ENCODE results near the gene SUSD6. TPM values are rescaled to one million over a fixed set of nuclear protein-coding genes. Genes with fewer than 3 reads are reported as not detected.

The SUSD6 gene
- total RNA-seq, 1 donor from 2014 or later = 34.7 TPM

GRCh38 chr14:69663300-69663643 lies 51.9 kb downstream of the SUSD6 start:
- H3K36me3 Mint-ChIP-seq = peaks cover 17% of the 10 kb centered on the region
- H3K9me3 Mint-ChIP-seq = no peaks in the 10 kb centered on the region
- H3K27me3 Mint-ChIP-seq (ENCODE audit: low read depth) = no peaks in the 10 kb centered on the region
- peak overlapping the region; percentile 81 for H3K27ac Mint-ChIP-seq
- DNase-seq (ENCODE audit: low spot score in 2 of 2, unreplicated experiment in 2 of 2) = no peak
- H3K4me1 Mint-ChIP-seq = peaks cover 69% of the 10 kb centered on the region
- no peak overlapping the region for H3K4me3 Mint-ChIP-seq
- TF ChIP-seq CTCF (IDR thresholded peaks at IDR 0.05; ENCODE audit: unreplicated experiment) = no peak

GRCh38 chr14:69664265-69664664 lies 52.9 kb downstream of the SUSD6 start:
- peaks cover 12% of the 10 kb centered on the region for H3K36me3 Mint-ChIP-seq
- peaks cover 60% of the 10 kb centered on the region for H3K4me1 Mint-ChIP-seq
- no peak overlapping the region for H3K27ac Mint-ChIP-seq
- TF ChIP-seq CTCF (IDR thresholded peaks at IDR 0.05; ENCODE audit: unreplicated experiment) = no peak
- H3K4me3 Mint-ChIP-seq = no peak overlapping the region
- no peaks in the 10 kb centered on the region for H3K9me3 Mint-ChIP-seq
- no peak for DNase-seq (ENCODE audit: low spot score in 2 of 2, unreplicated experiment in 2 of 2)
- no peaks in the 10 kb centered on the region for H3K27me3 Mint-ChIP-seq (ENCODE audit: low read depth)

- no peaks in the 10 kb centered on the region for H3K27me3 Mint-ChIP-seq (ENCODE audit: low read depth)
- peak overlapping the region; percentile 90 for H3K27ac Mint-ChIP-seq
- peaks cover 10% of the 10 kb centered on the region for H3K36me3 Mint-ChIP-seq
- no peak for DNase-seq (ENCODE audit: low spot score in 2 of 2, unreplicated experiment in 2 of 2)
- no peaks in the 10 kb centered on the region for H3K9me3 Mint-ChIP-seq
- H3K4me3 Mint-ChIP-seq = no peak overlapping the region
- TF ChIP-seq CTCF (IDR thresholded peaks at IDR 0.05; ENCODE audit: unreplicated experiment) = no peak
- H3K4me1 Mint-ChIP-seq = peaks cover 64% of the 10 kb centered on the region
Observed at GRCh38 chr14:69664865-69665526, 53.6 kb downstream of the SUSD6 start.

GRCh38 chr14:69665631-69666030 lies 54.2 kb downstream of the SUSD6 start:
- no peak for TF ChIP-seq CTCF (IDR thresholded peaks at IDR 0.05; ENCODE audit: unreplicated experiment)
- no peak for DNase-seq (ENCODE audit: low spot score in 2 of 2, unreplicated experiment in 2 of 2)
- Mint-ChIP-seq H3K27me3 (ENCODE audit: low read depth) (no peaks in the 10 kb centered on the region), H3K4me1 (peaks cover 66% of the 10 kb centered on the region), H3K9me3 (no peaks in the 10 kb centered on the region), H3K36me3 (peaks cover 7% of the 10 kb centered on the region), H3K27ac (peak overlapping the region; percentile 90), H3K4me3 (no peak overlapping the region)

GRCh38 chr14:69666112-69666511 lies 54.7 kb downstream of the SUSD6 start:
- no peaks in the 10 kb centered on the region for H3K9me3 Mint-ChIP-seq
- peaks cover 65% of the 10 kb centered on the region for H3K4me1 Mint-ChIP-seq
- no peak for TF ChIP-seq CTCF (IDR thresholded peaks at IDR 0.05; ENCODE audit: unreplicated experiment)
- DNase-seq (ENCODE audit: low spot score in 2 of 2, unreplicated experiment in 2 of 2) = no peak
- no peaks in the 10 kb centered on the region for H3K27me3 Mint-ChIP-seq (ENCODE audit: low read depth)
- peak overlapping the region; percentile 90 for H3K27ac Mint-ChIP-seq
- H3K4me3 Mint-ChIP-seq = no peak overlapping the region
- H3K36me3 Mint-ChIP-seq = peaks cover 7% of the 10 kb centered on the region

Measured in mesothelial cell of epicardium (in vitro differentiated cells).